DOHH2 (cell line): ENCODE measurements around the gene HAPLN3.

Experiments
- EZH2phosphoT487 ChIP-seq: fragments of 200-600 bp; sonication (generic); IDR thresholded peaks from 2 replicates; pipeline ENCODE4 v1.6.1; 2017; ENCODE audit warnings: borderline replicate concordance, mild to moderate bottlenecking, antibody characterized with exemption, low read length, moderate library complexity, mixed read lengths
- TF ChIP-seq, protein P1 (sequence below): fragments of 200-600 bp; sonication (generic); IDR thresholded peaks from one replicate; pipeline ENCODE4 v1.5.1; 2014; ENCODE audit warnings: antibody characterized with exemption, mild to moderate bottlenecking, low read depth, low read length; ENCODE audit not compliant: poor library complexity, severe bottlenecking

- TF ChIP-seq, protein P1, sequence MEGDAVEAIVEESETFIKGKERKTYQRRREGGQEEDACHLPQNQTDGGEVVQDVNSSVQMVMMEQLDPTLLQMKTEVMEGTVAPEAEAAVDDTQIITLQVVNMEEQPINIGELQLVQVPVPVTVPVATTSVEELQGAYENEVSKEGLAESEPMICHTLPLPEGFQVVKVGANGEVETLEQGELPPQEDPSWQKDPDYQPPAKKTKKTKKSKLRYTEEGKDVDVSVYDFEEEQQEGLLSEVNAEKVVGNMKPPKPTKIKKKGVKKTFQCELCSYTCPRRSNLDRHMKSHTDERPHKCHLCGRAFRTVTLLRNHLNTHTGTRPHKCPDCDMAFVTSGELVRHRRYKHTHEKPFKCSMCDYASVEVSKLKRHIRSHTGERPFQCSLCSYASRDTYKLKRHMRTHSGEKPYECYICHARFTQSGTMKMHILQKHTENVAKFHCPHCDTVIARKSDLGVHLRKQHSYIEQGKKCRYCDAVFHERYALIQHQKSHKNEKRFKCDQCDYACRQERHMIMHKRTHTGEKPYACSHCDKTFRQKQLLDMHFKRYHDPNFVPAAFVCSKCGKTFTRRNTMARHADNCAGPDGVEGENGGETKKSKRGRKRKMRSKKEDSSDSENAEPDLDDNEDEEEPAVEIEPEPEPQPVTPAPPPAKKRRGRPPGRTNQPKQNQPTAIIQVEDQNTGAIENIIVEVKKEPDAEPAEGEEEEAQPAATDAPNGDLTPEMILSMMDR, result no peak
- TF ChIP-seq EZH2phosphoT487, result no peak
Observed at GRCh38 chr15:88835646-88836045, 59.7 kb downstream of the HAPLN3 start.
